GM12892 (cell line): ENCODE results near the gene SATB2.

Experiments
- POLR2A ChIP-seq: IDR thresholded peaks from 2 replicates; pipeline ENCODE4 v1.6.1; 2011; ENCODE audit warnings: low read depth, low read length, control low read depth
- POLR2AphosphoS5 ChIP-seq: IDR thresholded peaks from 2 replicates; pipeline ENCODE4 v1.6.1; 2011; ENCODE audit warnings: low read depth, low read length, control low read depth

GRCh38 chr2:199466692-199467065, 8.9 kb upstream of the SATB2 start:
- TF ChIP-seq POLR2AphosphoS5 (no peak), POLR2A (no peak)
